CD14-positive monocyte (primary cell): ENCODE measurements around the gene HECW1. TPM values are rescaled to one million over a fixed set of nuclear protein-coding genes. Genes with fewer than 3 reads are reported as not detected.

ENCODE experiments used
- DNase-seq, 3 donors: peaks; one replicate each; pipeline ENCODE4 v3.0.0-alpha.2; 2011 to 2022
- H2AFZ ChIP-seq: 2 replicates; pipeline ENCODE4 v1.6.0; 2012; ENCODE audit warnings: mild to moderate bottlenecking, low read depth, low read length, inconsistent platforms; ENCODE audit not compliant: insufficient read depth, poor library complexity, severe bottlenecking
- H3K27ac ChIP-seq, 2 donors: 1 replicate in 1 of 2; 2 replicates in 1 of 2; pipeline ENCODE4 v1.5.1; 2012 to 2013; ENCODE audit warnings: low read length in 2 of 2, control low read depth in 1 of 2, inconsistent platforms in 1 of 2, low read depth in 1 of 2, mild to moderate bottlenecking in 1 of 2
- H3K27me3 ChIP-seq, 2 donors: one replicate each; pipeline versions ENCODE4 v1.6.0 to v1.6.1; 2011 to 2013; ENCODE audit warnings: low read length in 2 of 2; ENCODE audit not compliant: control insufficient read depth in 2 of 2, insufficient read depth in 2 of 2
- H3K36me3 ChIP-seq, 2 donors: replicated peaks in 1 of 2; 1 replicate in 1 of 2; 2 replicates in 1 of 2; pipeline versions ENCODE4 v1.5.1 to v1.6.1; 2012 to 2013; ENCODE audit warnings: low read length in 2 of 2, control low read depth in 1 of 2, inconsistent platforms in 1 of 2, mild to moderate bottlenecking in 1 of 2; ENCODE audit not compliant: insufficient read depth in 2 of 2, control insufficient read depth in 1 of 2
- H3K4me1 ChIP-seq, 2 donors: 1 replicate in 1 of 2; 2 replicates in 1 of 2; pipeline versions ENCODE4 v1.5.1 to v1.6.1; 2012 to 2013; ENCODE audit warnings: low read length in 2 of 2, control low read depth in 1 of 2, inconsistent platforms in 1 of 2, mild to moderate bottlenecking in 1 of 2, moderate library complexity in 1 of 2; ENCODE audit not compliant: insufficient read depth in 2 of 2, control insufficient read depth in 1 of 2
- H3K4me2 ChIP-seq: replicated peaks from 2 replicates; pipeline ENCODE3; 2012; ENCODE audit warnings: low read length, moderate library complexity, mild to moderate bottlenecking; ENCODE audit not compliant: poor library complexity, severe bottlenecking; ENCODE audit errors: extremely low read depth
- H3K4me3 ChIP-seq, 3 experiments: fragments of 200-600 bp in 1 of 3; sonication (generic) in 1 of 3; replicated peaks in 1 of 3; 1 replicate in 2 of 3; 2 replicates in 1 of 3; pipeline ENCODE4 v1.5.1; 2011 to 2013; ENCODE audit warnings: low read length in 3 of 3, mild to moderate bottlenecking in 3 of 3, control low read depth in 2 of 3, low read depth in 2 of 3, inconsistent platforms in 1 of 3, moderate library complexity in 1 of 3
- H3K79me2 ChIP-seq: 2 replicates; pipeline ENCODE4 v1.6.0; 2012; ENCODE audit warnings: mild to moderate bottlenecking, control low read depth, inconsistent platforms, low read length, moderate library complexity; ENCODE audit not compliant: insufficient read depth
- H3K9ac ChIP-seq: 2 replicates; pipeline ENCODE4 v1.6.0; 2017; ENCODE audit warnings: low read length, mild to moderate bottlenecking; ENCODE audit not compliant: insufficient read depth, poor library complexity, severe bottlenecking
- H3K9me3 ChIP-seq, 2 donors: replicated peaks in 1 of 2; 1 replicate in 1 of 2; 2 replicates in 1 of 2; pipeline versions ENCODE4 v1.5.1 to v1.6.1; 2012 to 2013; ENCODE audit warnings: low read length in 2 of 2, control low read depth in 1 of 2; ENCODE audit not compliant: control insufficient read depth in 1 of 2, insufficient read depth in 1 of 2
- H4K20me1 ChIP-seq: 2 replicates; pipeline ENCODE4 v1.6.0; 2012; ENCODE audit warnings: mild to moderate bottlenecking, low read length, control low read depth, moderate library complexity; ENCODE audit not compliant: insufficient read depth
- H3K27ac Mint-ChIP-seq, 7 donors: one replicate each; pipeline ENCODE4 v1.8.0; 2020; ENCODE audit warnings: mild to moderate bottlenecking in 7 of 7, mixed read lengths in 7 of 7, moderate library complexity in 6 of 7, inconsistent platforms in 2 of 7
- H3K27me3 Mint-ChIP-seq, 3 donors: one replicate each; pipeline ENCODE4 v1.8.0; 2021 to 2022; ENCODE audit warnings: low read depth in 3 of 3, mild to moderate bottlenecking in 3 of 3, mixed read lengths in 3 of 3, moderate library complexity in 3 of 3, inconsistent platforms in 1 of 3
- H3K36me3 Mint-ChIP-seq, 2 donors: one replicate each; pipeline ENCODE4 v1.8.0; 2020; ENCODE audit warnings: mixed read lengths in 2 of 2, inconsistent platforms in 1 of 2, mild to moderate bottlenecking in 1 of 2
- H3K4me1 Mint-ChIP-seq: one replicate; pipeline ENCODE4 v1.8.0; 2020; ENCODE audit warnings: mild to moderate bottlenecking, mixed read lengths
- H3K4me3 Mint-ChIP-seq, 2 donors: one replicate each; pipeline ENCODE4 v1.8.0; 2020; ENCODE audit warnings: mild to moderate bottlenecking in 2 of 2, mixed read lengths in 2 of 2, moderate library complexity in 1 of 2
- H3K9me3 Mint-ChIP-seq, 7 donors: one replicate each; pipeline ENCODE4 v1.8.0; 2020 to 2022; ENCODE audit warnings: mixed read lengths in 7 of 7, mild to moderate bottlenecking in 6 of 7, moderate library complexity in 6 of 7, inconsistent platforms in 2 of 7
- WGBS: methylation state at CpG from one replicate; pipeline ENCODE4 v1.1.5; 2013; ENCODE audit warnings: missing lambda C conversion rate; ENCODE audit not compliant: insufficient coverage; 5-methylcytosine and 5-hydroxymethylcytosine counted together
- intact Hi-C, 2 donors: fragments of 100-400 bp; cut with micrococcal nuclease; formaldehyde crosslinking; loops; one replicate each; pipeline versions ENCODE4 v1.15.0 to v1.15.1; 2023
- polyA plus RNA-seq, 3 donors: library from polyadenylated mRNA; depleted of rRNA in 1 of 3; unstranded in 2 of 3; stranded (reverse) in 1 of 3; fragments of 300-500 nt in 2 of 3; fragments of >200 nt in 1 of 3; fragmentation: Illumina TruSeq in 2 of 3; gene quantifications; 1 replicate in 2 of 3; 2 replicates in 1 of 3; pipeline ENCODE4 v1.2.3, GENCODE V29; 2012 to 2021
- TF ChIP-seq, protein P1 (sequence below): fragments of 200-600 bp; IDR thresholded peaks from one replicate; pipeline ENCODE4 v1.8.0; 2022; ENCODE audit warnings: antibody characterized with exemption, mild to moderate bottlenecking

HECW1 gene
- polyA plus RNA-seq, 3 donors = not detected

GRCh38 chr7:43591558-43592180 lies 479.2 kb downstream of the HECW1 start:
- Histone ChIP-seq H3K27me3 (no peaks in the 10 kb centered on the region), H3K27ac (no peak overlapping the region), H3K4me1 (no peaks in the 10 kb centered on the region), H3K36me3 (peaks cover 0 to 3% of the 10 kb centered on the region in 2 donors), H2AFZ (no peak overlapping the region), H3K4me2 (no peak overlapping the region), H3K9me3 (no peaks in the 10 kb centered on the region), H4K20me1 (peaks cover 17% of the 10 kb centered on the region), H3K9ac (no peak overlapping the region), H3K4me3 (no peak overlapping the region), H3K79me2 (peaks cover 20% of the 10 kb centered on the region)
- peaks cover 1 to 4% (median 1%) of the 10 kb centered on the region in 3 donors for H3K27me3 Mint-ChIP-seq
- H3K27ac Mint-ChIP-seq = no peak overlapping the region
- H3K9me3 Mint-ChIP-seq = no peaks in the 10 kb centered on the region
- WGBS = 69% methylated on average over 1 of the region's 4 CpGs
- TF ChIP-seq, protein P1, sequence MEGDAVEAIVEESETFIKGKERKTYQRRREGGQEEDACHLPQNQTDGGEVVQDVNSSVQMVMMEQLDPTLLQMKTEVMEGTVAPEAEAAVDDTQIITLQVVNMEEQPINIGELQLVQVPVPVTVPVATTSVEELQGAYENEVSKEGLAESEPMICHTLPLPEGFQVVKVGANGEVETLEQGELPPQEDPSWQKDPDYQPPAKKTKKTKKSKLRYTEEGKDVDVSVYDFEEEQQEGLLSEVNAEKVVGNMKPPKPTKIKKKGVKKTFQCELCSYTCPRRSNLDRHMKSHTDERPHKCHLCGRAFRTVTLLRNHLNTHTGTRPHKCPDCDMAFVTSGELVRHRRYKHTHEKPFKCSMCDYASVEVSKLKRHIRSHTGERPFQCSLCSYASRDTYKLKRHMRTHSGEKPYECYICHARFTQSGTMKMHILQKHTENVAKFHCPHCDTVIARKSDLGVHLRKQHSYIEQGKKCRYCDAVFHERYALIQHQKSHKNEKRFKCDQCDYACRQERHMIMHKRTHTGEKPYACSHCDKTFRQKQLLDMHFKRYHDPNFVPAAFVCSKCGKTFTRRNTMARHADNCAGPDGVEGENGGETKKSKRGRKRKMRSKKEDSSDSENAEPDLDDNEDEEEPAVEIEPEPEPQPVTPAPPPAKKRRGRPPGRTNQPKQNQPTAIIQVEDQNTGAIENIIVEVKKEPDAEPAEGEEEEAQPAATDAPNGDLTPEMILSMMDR = no peak
- peaks cover 8 to 10% of the 10 kb centered on the region in 2 donors for H3K36me3 Mint-ChIP-seq
- no peak for DNase-seq
- peaks cover 12% of the 10 kb centered on the region for H3K4me1 Mint-ChIP-seq
- intact Hi-C loops = no loop called here
- no peak overlapping the region for H3K4me3 Mint-ChIP-seq

DNA sequence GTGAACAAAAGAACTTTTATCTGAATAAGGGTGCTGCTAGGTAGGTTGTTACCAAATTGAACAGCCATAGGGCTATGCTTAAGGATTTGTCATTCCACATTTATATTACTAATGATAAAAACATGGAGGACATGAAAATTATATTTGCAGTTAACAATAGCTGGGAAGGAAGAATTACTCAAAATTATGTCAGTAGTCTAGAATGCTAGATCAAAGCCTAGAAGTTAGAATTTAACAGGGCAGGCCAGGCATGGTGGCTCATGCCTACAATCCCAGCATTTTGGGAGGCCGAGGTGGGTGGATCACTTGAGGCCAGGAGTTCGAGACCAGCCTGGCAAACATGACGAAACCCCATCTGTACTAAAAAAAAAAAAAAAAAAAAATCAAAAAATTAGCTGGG lies 479.9 kb downstream of the HECW1 start:
- H3K4me1 ChIP-seq = no peaks in the 10 kb centered on the region
- H4K20me1 ChIP-seq = peaks cover 17% of the 10 kb centered on the region
- peaks cover 4 to 5% of the 10 kb centered on the region in 2 donors for H3K36me3 ChIP-seq
- no peak overlapping the region for H3K4me3 ChIP-seq
- no peaks in the 10 kb centered on the region for H3K9me3 ChIP-seq
- H3K4me2 ChIP-seq = no peak overlapping the region
- Mint-ChIP-seq H3K4me3 (no peak overlapping the region), H3K27me3 (peaks cover 1 to 4% (median 1%) of the 10 kb centered on the region in 3 donors), H3K9me3 (no peaks in the 10 kb centered on the region), H3K4me1 (peaks cover 12% of the 10 kb centered on the region), H3K36me3 (peaks cover 10 to 16% of the 10 kb centered on the region in 2 donors), H3K27ac (peak overlapping the region in 1 of 7 donors; percentile 35)
- no peaks in the 10 kb centered on the region for H3K27me3 ChIP-seq
- H2AFZ ChIP-seq = no peak overlapping the region
- intact Hi-C loops = no loop called here
- WGBS = no CpG with 5 or more reads among the region's 3 CpGs
- no peak overlapping the region for H3K27ac ChIP-seq
- DNase-seq = no peak
- H3K9ac ChIP-seq = no peak overlapping the region
- TF ChIP-seq, protein P1 = no peak
- H3K79me2 ChIP-seq = peaks cover 15% of the 10 kb centered on the region
